ENCODE data around the gene CAMSAP1. TPM values are rescaled to one million over a fixed set of nuclear protein-coding genes. Genes with fewer than 3 reads are reported as not detected.

CAMSAP1 gene
- total and polyA plus RNA-seq, 2 donors (not counting 1 experiment from before 2014, with no cell fraction given), result 6.6 to 31.0 TPM

GRCh38 chr9:135898634-135899407 is 8.5 kb downstream of the CAMSAP1 start:
- no peak for TF ChIP-seq CTCF (IDR thresholded peaks at IDR 0.05)
- no peak for TF ChIP-seq EZH2 (IDR thresholded peaks at IDR 0.05; ENCODE audit: borderline replicate concordance, insufficient read depth, low read depth, low read length, poor library complexity, severe bottlenecking)
- Histone ChIP-seq H3K4me1 (ENCODE audit: control insufficient read depth in 2 of 2, insufficient read depth in 2 of 2, low read length in 2 of 2) (peaks cover 0 to 5% of the 10 kb centered on the region in 2 donors), H3K9me3 (ENCODE audit: control extremely low read depth in 1 of 3, control insufficient read depth in 2 of 3, insufficient read depth in 1 of 3, low read length in 2 of 3) (peaks cover 0 to 4% (median 0%) of the 10 kb centered on the region in 3 donors), H3K27me3 (replicated peaks in 1 of 4; ENCODE audit: control extremely low read depth in 1 of 4, control insufficient read depth in 3 of 4, insufficient read depth in 4 of 4, low read length in 3 of 4) (no peaks in the 10 kb centered on the region), H3K36me3 (replicated peaks in 1 of 2; ENCODE audit: control extremely low read depth in 1 of 2, control insufficient read depth in 1 of 2, extremely low read depth in 1 of 2, insufficient read depth in 2 of 2, low read length in 1 of 2) (no peaks in the 10 kb centered on the region), H4K20me1 (ENCODE audit: control insufficient read depth, insufficient read depth, low read length, poor library complexity, severe bottlenecking) (peaks cover 51% of the 10 kb centered on the region), H2AFZ (ENCODE audit: insufficient read depth, low read depth, low read length, poor library complexity, severe bottlenecking) (no peak overlapping the region), H3K27ac (ENCODE audit: low read length in 2 of 2) (no peak overlapping the region), H3K79me2 (ENCODE audit: control insufficient read depth, insufficient read depth, low read length) (peaks cover 92% of the 10 kb centered on the region), H3K4me3 (ENCODE audit: control extremely low read depth in 1 of 5, extremely low read depth in 1 of 5, insufficient read depth in 1 of 5, low read depth in 2 of 5, low read length in 4 of 5) (no peak overlapping the region), H3K9ac (ENCODE audit: low read length) (no peak overlapping the region), H3K4me2 (replicated peaks; ENCODE audit: low read depth, low read length, poor library complexity, severe bottlenecking) (no peak overlapping the region)
- no peaks in the 10 kb centered on the region for H3K9me3 Mint-ChIP-seq (ENCODE audit: insufficient read depth)
- no peaks in the 10 kb centered on the region for H3K27me3 Mint-ChIP-seq
- H3K4me3 Mint-ChIP-seq, result no peak overlapping the region
- DNase-seq (no peak), ATAC-seq (ENCODE audit: low read depth) (no peak)
- H3K27ac Mint-ChIP-seq, result no peak overlapping the region
- H3K4me1 Mint-ChIP-seq, result peaks cover 43% of the 10 kb centered on the region
- ChIA-PET CTCF (no interaction called here), POLR2A (no interaction called here)
- intact Hi-C loops (cut with micrococcal nuclease), result no loop called here
- WGBS (ENCODE audit: insufficient coverage), result 78% methylated on average over 6 of the region's 11 CpGs

- POLR2A ChIA-PET, result interaction anchor here (1.7 kb wide), 1 partner anchor 11 kb away, joined by 4 read pairs; the partner anchor contains the start of gene CAMSAP1
Measured at GRCh38 chr9:135896626-135897025, 10.7 kb downstream of the CAMSAP1 start.

More at GRCh38 chr9:135896626-135897025, 10.7 kb downstream of the CAMSAP1 start:
- Mint-ChIP-seq H3K4me3 (no peak overlapping the region), H3K4me1 (peaks cover 49% of the 10 kb centered on the region), H3K27me3 (no peaks in the 10 kb centered on the region), H3K27ac (no peak overlapping the region), H3K9me3 (ENCODE audit: insufficient read depth) (no peaks in the 10 kb centered on the region)
- H3K9me3 ChIP-seq (ENCODE audit: control extremely low read depth in 1 of 3, control insufficient read depth in 2 of 3, insufficient read depth in 1 of 3, low read length in 2 of 3), result peaks cover 0 to 4% (median 0%) of the 10 kb centered on the region in 3 donors
- DNase-seq (no peak), ATAC-seq (ENCODE audit: low read depth) (no peak)
- H3K36me3 ChIP-seq (replicated peaks in 1 of 2; ENCODE audit: control extremely low read depth in 1 of 2, control insufficient read depth in 1 of 2, extremely low read depth in 1 of 2, insufficient read depth in 2 of 2, low read length in 1 of 2), result no peaks in the 10 kb centered on the region
- CTCF ChIA-PET, result no interaction called here
- H4K20me1 ChIP-seq (ENCODE audit: control insufficient read depth, insufficient read depth, low read length, poor library complexity, severe bottlenecking), result peaks cover 51% of the 10 kb centered on the region
- no peaks in the 10 kb centered on the region for H3K27me3 ChIP-seq (replicated peaks in 1 of 4; ENCODE audit: control extremely low read depth in 1 of 4, control insufficient read depth in 3 of 4, insufficient read depth in 4 of 4, low read length in 3 of 4)
- H3K4me2 ChIP-seq (replicated peaks; ENCODE audit: low read depth, low read length, poor library complexity, severe bottlenecking), result no peak overlapping the region
- H3K79me2 ChIP-seq (ENCODE audit: control insufficient read depth, insufficient read depth, low read length), result peaks cover 92% of the 10 kb centered on the region
- WGBS (ENCODE audit: insufficient coverage), result no CpG with 5 or more reads among the region's 2 CpGs
- peaks cover 0 to 5% of the 10 kb centered on the region in 2 donors for H3K4me1 ChIP-seq (ENCODE audit: control insufficient read depth in 2 of 2, insufficient read depth in 2 of 2, low read length in 2 of 2)
- TF ChIP-seq CTCF (IDR thresholded peaks at IDR 0.05), result no peak
- no peak for TF ChIP-seq EZH2 (IDR thresholded peaks at IDR 0.05; ENCODE audit: borderline replicate concordance, insufficient read depth, low read depth, low read length, poor library complexity, severe bottlenecking)
- H3K27ac ChIP-seq (ENCODE audit: low read length in 2 of 2), result no peak overlapping the region
- H2AFZ ChIP-seq (ENCODE audit: insufficient read depth, low read depth, low read length, poor library complexity, severe bottlenecking), result no peak overlapping the region
- intact Hi-C loops (cut with micrococcal nuclease), result no loop called here
- no peak overlapping the region for H3K9ac ChIP-seq (ENCODE audit: low read length)
- H3K4me3 ChIP-seq (ENCODE audit: control extremely low read depth in 1 of 5, extremely low read depth in 1 of 5, insufficient read depth in 1 of 5, low read depth in 2 of 5, low read length in 4 of 5), result no peak overlapping the region
